HG03196 (cell line): ENCODE results near the gene SPSB1.
"Not testable (repeated sequence)": the region's sequence is repeated elsewhere in the genome, so short reads cannot be mapped to it uniquely, and the experiment has no call there.

Source experiments
- ATAC-seq: cut with Tn5 transposase; IDR thresholded peaks from one replicate; pipeline ENCODE4 v1.9.1; 2021; ENCODE audit not compliant: unreplicated experiment

The SPSB1 gene

GRCh38 chr1:9385392-9385791, 92.7 kb downstream of the SPSB1 start:
- not testable (repeated sequence) for ATAC-seq

- ATAC-seq: no peak
These were observed 93.3 kb downstream of the SPSB1 start for GRCh38 chr1:9385801-9386573.

- no peak for ATAC-seq
These were observed 95.9 kb downstream of the SPSB1 start for GRCh38 chr1:9388335-9389180.

- ATAC-seq: no peak
These were observed 97.3 kb downstream of the SPSB1 start for GRCh38 chr1:9389968-9390367.

GRCh38 chr1:9391620-9392019, 98.9 kb downstream of the SPSB1 start:
- ATAC-seq: no peak

- ATAC-seq: no peak
These were observed 101.3 kb downstream of the SPSB1 start for GRCh38 chr1:9394010-9394409.

GRCh38 chr1:9395018-9395417, 102.3 kb downstream of the SPSB1 start:
- no peak for ATAC-seq

GRCh38 chr1:9397047-9397446, 104.4 kb downstream of the SPSB1 start:
- no peak for ATAC-seq

GRCh38 chr1:9397997-9398526, 105.4 kb downstream of the SPSB1 start:
- no peak for ATAC-seq

GRCh38 chr1:9399510-9400424, 107.1 kb downstream of the SPSB1 start:
- ATAC-seq: no peak

GRCh38 chr1:9400425-9401079, 107.9 kb downstream of the SPSB1 start:
- ATAC-seq: no peak

- ATAC-seq: no peak
These were observed 108.4 kb downstream of the SPSB1 start for GRCh38 chr1:9401080-9401453.

GRCh38 chr1:9402256-9402616, 109.5 kb downstream of the SPSB1 start:
- ATAC-seq: no peak

- ATAC-seq: no peak
These were observed 110.1 kb downstream of the SPSB1 start for GRCh38 chr1:9402717-9403225.

GRCh38 chr1:9404117-9404914, 111.6 kb downstream of the SPSB1 start:
- ATAC-seq: no peak

GRCh38 chr1:9406111-9406510, 113.4 kb downstream of the SPSB1 start:
- no peak for ATAC-seq

- no peak for ATAC-seq
These were observed 118.1 kb downstream of the SPSB1 start for GRCh38 chr1:9410737-9411297.

GRCh38 chr1:9413071-9413876, 120.6 kb downstream of the SPSB1 start:
- ATAC-seq: peak; percentile 65
